SH-SY5Y (cell line): Measurements from ENCODE around the gene YRDC.

ENCODE experiments used
- GATA2 ChIP-seq: IDR thresholded peaks from 2 replicates; pipeline ENCODE4 v1.6.1; 2011; ENCODE audit warnings: mild to moderate bottlenecking, low read depth, low read length
- GATA3 ChIP-seq: IDR thresholded peaks from 2 replicates; pipeline ENCODE4 v1.6.1; 2011; ENCODE audit warnings: low read depth, mild to moderate bottlenecking, low read length, moderate library complexity

DNA sequence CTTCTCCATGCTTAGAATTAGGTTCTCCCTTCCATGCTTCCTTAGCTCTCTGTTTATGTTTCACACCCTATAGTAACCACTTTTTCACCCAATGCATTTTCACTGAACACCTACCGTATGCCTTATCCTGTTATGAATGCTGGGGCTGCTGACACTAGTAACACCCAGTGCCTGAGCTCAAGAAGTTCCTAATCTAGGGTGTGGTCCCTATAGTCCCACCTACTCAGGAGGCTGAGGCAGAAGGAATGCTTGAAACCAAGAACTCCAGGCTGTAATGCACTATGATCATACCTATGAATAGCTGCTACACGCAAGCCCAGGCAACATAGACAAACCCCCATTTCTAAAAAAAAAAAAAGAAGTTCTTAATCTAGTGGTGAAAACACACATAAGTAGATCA, 48.6 kb downstream of the YRDC start:
- TF ChIP-seq GATA3 (no peak), GATA2 (no peak)
